HL-60/S4 treated with phorbol 12-myristate 13-acetate at 8.2 ng/mL for 4 days and 3 days (cell line): ENCODE data around the gene SH3RF3.

Source experiments
- in situ Hi-C: fragments of 300-500 bp; cut with MboI; formaldehyde crosslinking; loops from 2 replicates; pipeline ENCODE4 v1.15.0; 2022; ENCODE audit warnings: low sequenced_read_pairs

The SH3RF3 gene

DNA sequence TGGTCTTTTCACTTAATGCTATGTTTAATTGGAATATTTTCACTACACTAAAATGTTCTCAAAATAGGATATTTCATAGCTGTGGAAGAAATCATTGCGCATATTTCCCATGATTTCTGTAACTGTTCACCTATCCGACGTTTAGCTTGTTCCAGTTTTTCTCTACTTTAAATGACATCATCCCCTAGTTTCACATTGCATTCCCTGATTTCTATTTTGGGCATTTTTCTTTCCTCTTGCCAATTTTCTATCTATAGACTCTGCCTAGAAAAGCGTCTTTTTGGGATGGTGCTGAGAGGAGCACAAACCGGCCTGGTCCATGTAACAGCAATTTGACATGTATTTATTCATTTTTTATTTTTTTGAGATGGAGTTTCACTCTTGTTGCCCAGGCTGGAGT, 163.4 kb downstream of the SH3RF3 start:
- in situ Hi-C loops, result no loop called here

- in situ Hi-C loops, result no loop called here
Measured at GRCh38 chr2:109293663-109294062, 164.7 kb downstream of the SH3RF3 start.

DNA sequence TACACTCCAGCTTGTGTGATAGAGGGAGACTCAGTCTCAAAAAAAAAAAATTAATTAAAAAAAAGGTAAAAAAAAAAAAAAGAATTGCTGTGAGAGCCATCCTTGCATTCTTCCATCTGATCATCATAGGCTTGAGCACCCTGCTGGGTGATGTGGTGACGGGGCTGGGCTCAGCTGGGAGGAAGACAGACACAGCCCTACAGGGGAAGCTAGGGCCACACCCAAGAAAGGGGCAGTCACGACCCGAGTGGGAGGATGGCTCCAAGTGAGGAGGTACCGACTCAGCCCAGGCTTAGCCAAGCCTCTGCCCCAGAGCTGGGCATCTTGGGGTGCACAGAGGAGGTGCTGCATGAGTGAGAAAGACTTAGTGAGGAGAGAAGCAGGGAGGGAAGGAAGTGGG, 165.5 kb downstream of the SH3RF3 start:
- in situ Hi-C loops, result no loop called here

DNA sequence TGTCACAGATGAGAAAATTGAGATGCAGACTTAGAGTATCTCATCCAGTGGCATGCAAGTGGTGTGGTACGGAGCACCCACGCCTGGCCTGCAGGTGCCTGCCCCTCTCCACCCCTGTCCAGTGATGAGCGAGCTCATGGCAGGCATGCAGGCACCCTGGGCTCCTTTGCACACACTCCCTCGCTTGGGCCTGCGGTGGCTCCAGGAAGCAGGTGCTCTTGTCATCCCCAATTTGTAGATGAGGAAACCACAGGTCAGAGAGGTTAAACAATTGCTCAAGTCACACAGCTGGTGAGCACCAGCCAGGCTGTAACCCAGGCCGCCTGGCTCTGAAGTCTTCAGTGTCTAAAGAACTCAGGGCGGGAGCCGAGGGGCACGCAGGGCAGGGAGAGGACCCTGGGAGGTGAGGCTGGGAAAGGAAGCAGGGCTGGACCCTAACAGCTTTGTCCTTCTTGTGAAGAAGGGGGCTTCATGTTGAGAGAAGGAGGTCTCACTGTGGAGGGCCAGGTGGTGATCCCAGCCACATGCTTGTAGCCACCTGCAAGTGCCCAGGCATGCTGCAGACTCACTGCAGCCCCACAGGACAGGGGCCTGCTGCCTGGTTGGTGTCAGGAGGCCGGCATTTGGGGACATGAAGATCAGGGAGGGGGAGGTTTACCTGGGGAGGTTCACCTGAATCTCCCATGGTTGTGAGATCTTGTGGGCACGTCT, 166.2 kb downstream of the SH3RF3 start:
- in situ Hi-C loops, result no loop called here

- in situ Hi-C loops, result no loop called here
Measured at GRCh38 chr2:109295781-109296117, 166.7 kb downstream of the SH3RF3 start.

GRCh38 chr2:109297566-109298490, 168.8 kb downstream of the SH3RF3 start:
- in situ Hi-C loops, result no loop called here

DNA sequence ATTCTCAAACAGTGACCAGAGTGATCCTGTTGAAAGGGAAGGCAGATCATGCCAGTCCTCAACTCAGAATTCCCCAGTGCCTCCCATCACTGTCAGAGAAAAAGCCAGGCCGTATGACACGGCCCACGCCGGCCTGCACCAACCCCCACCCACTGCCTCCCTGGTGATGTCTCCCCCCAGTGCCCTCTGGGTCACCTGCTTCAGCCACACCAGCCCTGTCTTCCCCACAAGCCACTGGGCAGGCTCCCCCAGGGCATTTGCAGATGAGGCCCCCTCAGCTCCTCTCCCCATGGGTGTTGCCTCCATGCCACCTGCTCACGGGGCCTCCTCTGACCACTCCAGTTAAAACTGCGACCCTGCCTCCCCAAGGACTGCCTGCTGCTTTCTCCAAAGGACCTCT, 169.8 kb downstream of the SH3RF3 start:
- in situ Hi-C loops, result no loop called here

DNA sequence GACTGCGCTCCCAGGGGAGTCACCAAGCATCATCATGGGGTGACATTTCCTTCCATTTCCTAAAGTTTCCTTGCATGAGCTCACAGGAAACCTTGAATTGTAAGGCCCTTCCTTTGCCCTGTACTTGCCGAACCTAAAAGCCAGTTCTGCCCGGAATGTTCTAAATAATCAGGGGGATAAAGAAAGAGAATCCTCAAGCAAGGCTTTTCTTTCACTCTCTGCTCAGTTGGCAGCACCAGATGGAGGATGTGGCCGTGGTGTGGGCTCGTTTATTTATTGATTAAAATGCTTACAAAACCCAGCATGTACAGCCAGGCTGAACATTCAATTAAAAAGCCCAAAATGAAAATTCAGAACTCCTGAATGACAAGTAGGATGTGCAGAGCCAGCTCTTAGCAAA, 170.5 kb downstream of the SH3RF3 start:
- in situ Hi-C loops, result no loop called here

GRCh38 chr2:109300582-109300981, 171.6 kb downstream of the SH3RF3 start:
- in situ Hi-C loops, result no loop called here

DNA sequence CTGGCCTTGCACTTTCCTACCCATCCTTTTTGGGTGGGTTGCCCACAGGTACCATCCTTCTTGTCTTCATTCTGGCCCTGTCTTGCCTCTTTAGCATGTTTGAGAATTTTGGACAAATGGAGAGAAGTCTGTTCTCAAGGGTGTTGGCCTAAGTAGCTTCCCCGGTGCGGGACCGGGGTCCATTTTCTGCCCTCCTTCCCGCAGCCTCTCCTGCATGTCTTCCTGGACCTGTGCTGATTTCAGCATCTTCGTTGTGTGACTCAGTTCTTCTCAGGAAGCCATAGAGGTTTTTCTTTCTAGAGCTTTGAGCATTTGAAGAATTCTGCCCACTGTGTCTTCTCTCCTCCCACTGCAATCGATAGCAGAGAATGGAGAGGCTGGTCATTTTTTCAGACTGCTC, 172.7 kb downstream of the SH3RF3 start:
- in situ Hi-C loops, result no loop called here

GRCh38 chr2:109302319-109302718, 173.3 kb downstream of the SH3RF3 start:
- in situ Hi-C loops, result no loop called here

DNA sequence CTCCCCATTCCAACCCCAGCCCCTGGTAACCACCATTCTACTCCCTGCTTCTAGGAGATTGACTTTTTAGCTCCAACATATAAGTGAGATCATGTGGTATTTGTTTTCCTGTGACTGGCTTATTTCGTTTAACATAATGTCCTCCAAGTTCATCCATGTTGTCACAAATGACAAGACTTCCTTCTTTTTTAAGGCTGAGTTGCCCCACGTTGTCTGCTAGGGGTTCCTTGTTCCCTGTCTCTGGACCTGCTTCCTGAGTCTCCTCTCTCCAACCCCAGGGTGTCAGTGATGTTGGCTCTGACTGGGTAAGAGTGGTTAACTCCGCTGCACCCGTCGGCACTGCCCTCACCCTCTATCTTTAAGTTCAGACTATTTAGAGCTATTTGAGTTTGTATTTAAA, 175.2 kb downstream of the SH3RF3 start:
- in situ Hi-C loops, result no loop called here

DNA sequence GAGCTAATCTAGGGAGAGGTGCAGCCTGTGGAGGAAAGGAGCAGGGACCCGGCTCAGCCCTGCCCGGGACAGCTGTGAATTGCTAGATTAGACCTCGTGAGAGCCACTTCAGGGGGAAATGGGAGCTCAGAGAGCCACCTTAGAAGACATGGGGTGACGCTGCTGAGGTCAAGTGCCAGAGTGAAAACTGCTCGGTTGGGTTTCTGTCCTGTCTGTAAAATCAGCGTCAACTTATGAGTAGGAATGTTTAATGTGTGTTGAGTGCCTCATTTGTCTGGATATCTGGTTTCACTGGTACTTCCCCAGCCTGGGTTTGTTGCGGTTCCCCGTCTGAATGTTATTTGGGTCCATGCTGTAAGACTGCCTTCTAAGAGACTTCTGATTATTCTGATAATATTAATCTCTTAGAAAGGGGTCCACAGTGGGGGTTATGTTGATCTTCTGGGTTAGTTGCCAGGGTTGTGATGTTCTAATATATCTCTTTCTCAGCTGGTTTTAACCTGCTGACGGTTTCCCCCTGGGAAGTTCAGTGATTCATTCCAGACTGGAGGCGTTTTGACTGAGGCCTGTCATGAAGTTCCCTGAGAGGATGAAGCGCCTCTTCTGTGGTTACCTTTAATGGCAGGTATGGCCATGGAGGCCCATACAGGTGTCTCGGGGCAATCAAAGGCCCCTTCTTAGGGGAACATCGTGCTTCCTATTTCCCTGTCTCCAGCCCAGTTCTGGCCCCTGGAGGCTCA, 175.9 kb downstream of the SH3RF3 start:
- in situ Hi-C loops, result no loop called here

DNA sequence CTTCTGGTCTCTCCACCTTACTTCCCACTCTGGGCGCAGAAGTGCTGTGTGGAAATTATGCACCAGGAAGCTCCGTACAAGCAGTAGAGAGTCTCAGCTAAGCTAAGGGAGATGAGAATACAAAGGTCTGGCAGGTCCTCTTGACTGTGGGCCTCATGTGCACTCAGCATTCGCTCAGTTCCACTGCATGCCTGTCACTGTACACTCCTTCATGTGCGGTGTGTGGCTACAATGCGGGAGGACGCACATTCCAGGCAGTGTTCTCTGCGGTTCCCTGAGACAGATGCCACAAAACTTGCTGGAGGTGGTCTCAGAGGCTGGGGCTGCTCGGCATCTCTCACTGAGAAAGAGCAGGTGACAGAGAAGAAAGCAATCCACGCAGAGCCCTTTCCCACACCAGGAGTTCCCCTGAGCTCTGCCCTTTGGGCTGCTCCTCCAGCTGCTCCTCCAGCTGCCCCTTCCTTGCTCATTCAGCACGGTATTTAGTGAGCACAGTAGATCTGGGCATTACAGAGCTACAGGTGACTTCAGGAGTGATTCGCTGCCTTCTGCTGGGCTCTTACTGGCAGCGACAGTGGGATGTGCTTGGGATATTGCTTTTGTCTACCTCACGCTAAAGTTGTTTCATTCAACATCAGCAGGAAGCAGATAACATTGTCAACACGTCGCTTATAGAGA, 176.6 kb downstream of the SH3RF3 start:
- in situ Hi-C loops, result no loop called here

DNA sequence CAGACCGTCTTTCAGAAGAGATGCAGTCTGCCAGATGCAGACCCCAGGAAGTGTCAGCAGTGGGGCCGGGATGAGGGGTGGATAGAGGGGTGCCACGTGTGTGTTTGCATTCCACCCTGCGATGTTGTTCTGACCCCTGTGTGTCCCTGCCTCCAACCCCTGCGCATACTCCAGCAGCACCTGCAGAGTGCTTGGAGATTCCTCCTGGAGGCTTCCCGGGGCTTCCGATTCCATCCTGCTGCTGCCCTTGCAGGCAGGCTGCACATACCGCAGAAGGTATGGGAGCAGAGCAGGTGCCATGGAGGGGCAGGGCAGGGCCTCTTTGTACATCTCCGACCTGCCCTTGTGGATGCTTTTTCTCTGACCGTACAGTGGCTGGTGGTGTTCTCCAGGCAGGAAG, 177.2 kb downstream of the SH3RF3 start:
- in situ Hi-C loops, result no loop called here

GRCh38 chr2:109311771-109312170, 182.8 kb downstream of the SH3RF3 start:
- in situ Hi-C loops, result no loop called here

DNA sequence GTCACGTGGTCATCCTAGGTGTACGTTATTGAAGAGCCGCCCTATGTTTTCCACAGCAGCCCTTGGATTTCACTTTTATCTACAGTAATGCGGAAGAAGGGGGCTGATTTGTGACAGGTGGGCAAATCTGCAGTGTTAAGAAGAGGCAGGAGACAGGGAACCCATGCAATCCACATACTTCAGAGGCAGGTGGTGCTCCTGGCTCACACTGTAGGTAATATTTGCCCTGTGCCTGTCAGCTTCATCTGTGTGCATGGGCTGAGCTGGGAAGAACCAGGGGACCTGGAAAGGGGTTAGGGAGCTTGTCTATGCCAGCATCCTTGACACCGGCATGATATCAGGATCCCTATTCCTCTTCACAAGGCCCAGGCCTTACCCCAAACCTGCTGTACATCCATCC, 183.9 kb downstream of the SH3RF3 start:
- in situ Hi-C loops, result no loop called here

DNA sequence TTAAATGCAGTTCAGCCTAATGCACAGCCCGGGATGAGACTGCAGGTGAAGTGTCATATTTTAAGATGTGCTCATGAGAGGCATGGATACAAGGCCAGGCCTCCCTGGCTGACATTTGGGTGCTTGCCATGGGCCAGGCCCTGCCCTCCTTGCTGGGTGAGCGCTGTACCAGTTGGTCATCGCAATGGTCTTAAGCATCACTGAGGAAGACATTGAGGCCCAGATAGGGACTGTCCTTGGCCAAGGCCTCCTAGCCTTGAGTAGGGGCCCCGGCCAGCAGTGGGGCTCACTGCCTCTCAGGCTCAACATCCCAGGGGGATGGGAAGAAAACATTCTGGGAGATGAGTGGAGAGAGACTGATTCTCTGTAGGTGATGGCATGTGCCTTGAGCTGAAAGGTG, 184.3 kb downstream of the SH3RF3 start:
- in situ Hi-C loops, result no loop called here

GRCh38 chr2:109316091-109316490, 187.1 kb downstream of the SH3RF3 start:
- in situ Hi-C loops, result no loop called here

DNA sequence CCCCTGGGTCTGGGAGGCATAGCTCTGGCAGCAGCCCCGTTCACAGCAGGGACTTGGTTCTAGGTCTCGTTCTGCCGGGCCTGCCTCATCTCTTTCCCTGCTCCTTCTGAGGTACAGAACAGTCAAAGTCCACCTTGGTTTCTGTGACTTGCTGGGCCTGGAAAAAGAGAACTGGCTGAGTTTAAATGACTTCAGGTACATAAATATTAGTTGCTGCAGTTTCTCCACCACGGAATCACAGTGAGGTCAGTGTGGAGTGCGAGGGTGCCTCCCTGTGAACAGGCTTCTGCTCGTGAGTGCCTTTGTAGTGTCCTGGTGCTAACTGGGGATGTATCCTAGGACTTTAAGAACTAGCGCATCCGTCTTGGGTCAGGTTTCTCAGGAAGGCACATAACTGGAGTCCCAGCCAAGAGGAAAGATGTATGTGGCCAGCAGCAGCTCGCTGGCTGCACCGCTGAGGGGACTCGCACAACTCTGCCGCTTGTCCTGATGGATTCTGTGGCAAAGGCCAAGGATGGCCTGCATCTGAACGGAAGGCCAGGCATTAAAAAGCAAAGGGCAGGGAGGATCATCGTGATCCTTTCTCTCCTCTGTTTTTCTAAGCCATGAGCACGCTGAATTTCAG, 188.6 kb downstream of the SH3RF3 start:
- in situ Hi-C loops, result no loop called here
